Sciatic nerve (tissue), 2 donors: Measurements from ENCODE around the gene CCDC7. TPM values are rescaled to one million over a fixed set of nuclear protein-coding genes. Genes with fewer than 3 reads are reported as not detected.
A peak's percentile ranks its signal among the peaks of the same experiment; 100 is the strongest.
"Not testable (repeated sequence)": the region's sequence is repeated elsewhere in the genome, so short reads cannot be mapped to it uniquely, and the experiment has no call there.

Experiments used
- ATAC-seq: fragments of 200-7000 bp; cut with Tn5 transposase; one replicate; pipeline ENCODE4 v1.9.1; 2020; ENCODE audit warnings: mild to moderate bottlenecking, moderate library complexity
- DNase-seq: peaks from one replicate; pipeline ENCODE4 v3.0.0-alpha.2; 2020; ENCODE audit warnings: low spot score
- intact Hi-C: fragments of 100-400 bp; cut with DNase I; formaldehyde crosslinking; loops from one replicate; pipeline ENCODE4 v1.14.2; 2022
- total RNA-seq: library from RNA; stranded (reverse); fragmentation: NEBNext Ultra II Directional; extraction: Animal tissue kit (Norgen Biotek cat#: 25700); gene quantifications from one replicate; pipeline ENCODE4 v1.2.1, GENCODE V29; 2021
- donor health status: DM: no; HTN: no; CAD: no.
- donor health status: DM: no; HTN: no; CAD: no.

Gene CCDC7
- total RNA-seq, 1 donor from 2014 or later: 75.8 TPM

DNA sequence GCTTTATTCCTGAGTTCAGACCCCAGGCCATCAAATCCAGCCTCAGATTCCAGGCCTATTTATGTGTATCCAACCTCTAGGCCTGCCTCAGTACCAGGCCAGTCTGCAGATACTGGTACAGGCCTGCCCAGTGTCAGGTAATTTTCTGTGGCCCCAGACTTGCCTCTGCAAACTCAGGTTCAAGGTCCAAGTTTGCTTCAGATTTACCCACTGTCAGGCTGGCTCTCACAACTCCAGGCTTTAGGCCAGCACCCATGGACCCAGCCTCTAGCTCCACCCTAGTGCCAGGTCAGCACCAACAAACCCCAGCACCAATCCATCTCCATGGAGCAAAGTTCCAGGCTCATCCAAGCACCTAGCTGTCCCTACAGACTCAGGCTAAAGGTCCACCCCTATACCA, 342.4 kb downstream of the CCDC7 start:
- ATAC-seq (no peak), DNase-seq (no peak)
- intact Hi-C loops: no loop called here

GRCh38 chr10:32790483-32790882, 344.5 kb downstream of the CCDC7 start:
- intact Hi-C loops: no loop called here
- ATAC-seq: no peak

GRCh38 chr10:32793033-32793432, 347.1 kb downstream of the CCDC7 start:
- no peak for ATAC-seq
- no peak for DNase-seq
- intact Hi-C loops: no loop called here

More at GRCh38 chr10:32790483-32790882, 344.5 kb downstream of the CCDC7 start:
- DNase-seq: no peak

- DNase-seq (no peak), ATAC-seq (peak; percentile 52)
- intact Hi-C loops: loop anchor here (5.0 kb wide), 1 partner anchor 217 kb away; no protein-coding TSS in a partner anchor
These were observed 349.8 kb downstream of the CCDC7 start for GRCh38 chr10:32795598-32796183.

GRCh38 chr10:32797393-32797792, 351.5 kb downstream of the CCDC7 start:
- ATAC-seq, DNase-seq: not testable (repeated sequence)
- intact Hi-C loops: loop anchor here (5.0 kb wide), 1 partner anchor 215 kb away; no protein-coding TSS in a partner anchor

DNA sequence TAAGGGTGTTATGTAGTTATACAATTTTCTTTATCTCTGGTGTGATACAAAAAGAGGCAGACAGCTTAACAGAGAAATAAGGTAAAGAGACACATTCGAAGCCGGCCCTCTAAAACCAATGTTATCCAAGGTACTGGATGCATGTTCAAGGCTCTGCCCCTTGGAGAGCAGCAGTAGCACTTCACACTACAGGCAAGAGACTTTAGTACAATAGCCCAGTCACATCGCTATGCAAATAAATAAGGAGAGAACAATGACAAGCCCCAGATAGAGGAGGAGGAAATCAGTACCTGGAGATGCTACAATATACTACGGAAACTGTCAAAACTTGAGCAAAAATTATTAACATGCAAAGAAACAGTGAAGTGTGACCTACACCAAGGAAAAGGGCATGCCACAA, 401.0 kb downstream of the CCDC7 start:
- DNase-seq (no peak), ATAC-seq (no peak)
- intact Hi-C loops: no loop called here

DNA sequence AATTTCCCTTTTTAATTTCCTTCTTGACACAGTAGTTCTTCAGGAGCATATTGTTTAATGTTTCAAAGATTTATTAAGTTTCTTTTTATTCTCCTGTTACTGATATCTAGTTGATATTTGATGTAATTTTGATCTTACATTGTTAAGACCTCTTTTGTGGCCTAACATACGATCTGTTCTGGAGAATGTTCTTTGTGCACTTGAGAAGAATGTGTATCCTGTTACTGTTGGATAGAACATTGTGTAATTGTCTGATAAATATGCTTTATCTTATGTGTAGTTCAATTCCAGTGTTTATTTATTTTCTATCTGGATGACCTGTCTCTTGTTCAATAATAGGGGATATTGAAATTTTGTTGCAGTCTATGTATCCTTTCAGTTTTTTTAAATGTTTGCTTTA, 405.4 kb downstream of the CCDC7 start:
- ATAC-seq: no peak
- intact Hi-C loops: no loop called here
- no peak for DNase-seq

- intact Hi-C loops: no loop called here
- ATAC-seq (no peak), DNase-seq (no peak)
These were observed 408.5 kb downstream of the CCDC7 start for GRCh38 chr10:32854435-32854834.

- intact Hi-C loops: no loop called here
- DNase-seq (no peak), ATAC-seq (no peak)
These were observed 419.2 kb downstream of the CCDC7 start for GRCh38 chr10:32865170-32865569.

DNA sequence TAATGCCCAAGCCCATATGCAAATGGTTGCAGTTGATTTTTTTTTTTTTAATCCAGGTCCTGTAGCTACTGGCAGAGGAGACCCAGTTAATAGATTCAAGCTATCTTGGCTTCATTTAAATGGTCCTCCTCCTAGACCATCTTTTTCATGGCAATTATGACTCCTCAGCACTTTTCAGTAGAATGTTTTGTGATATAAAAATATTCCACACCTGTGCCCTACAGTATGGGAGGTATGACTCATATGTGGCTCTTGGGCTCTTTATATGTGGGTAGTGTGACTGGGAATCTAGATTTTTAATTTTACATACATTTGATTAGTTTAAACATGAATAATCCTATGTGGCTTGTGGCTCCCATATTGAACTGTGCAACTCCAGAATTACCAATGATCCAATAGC, 432.0 kb downstream of the CCDC7 start:
- no peak for ATAC-seq
- no peak for DNase-seq
- intact Hi-C loops: no loop called here

GRCh38 chr10:32878646-32879045, 432.7 kb downstream of the CCDC7 start:
- DNase-seq: no peak
- ATAC-seq: no peak
- intact Hi-C loops: no loop called here

GRCh38 chr10:32882076-32882475, 436.1 kb downstream of the CCDC7 start:
- no peak for DNase-seq
- intact Hi-C loops: no loop called here
- ATAC-seq: no peak

DNA sequence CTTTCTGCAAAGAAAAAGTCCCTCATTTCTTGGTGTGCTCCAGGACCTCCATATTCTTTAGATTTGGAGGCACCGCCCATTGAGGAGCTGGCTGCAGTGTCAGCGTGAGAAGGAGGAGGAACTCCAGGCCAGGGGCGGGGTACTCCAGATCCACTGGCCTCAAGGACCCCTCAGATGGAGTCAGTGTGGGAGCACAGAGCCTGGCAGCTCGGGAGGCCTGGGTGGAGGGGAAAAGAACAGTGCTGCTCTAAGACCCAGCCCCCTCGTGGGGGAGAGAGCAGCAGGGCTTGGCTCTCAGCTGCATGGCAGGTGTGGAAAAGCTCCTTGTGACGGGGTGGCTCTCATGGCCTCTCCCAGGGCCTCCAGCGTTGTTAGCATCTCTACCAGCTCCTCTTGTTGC, 441.5 kb downstream of the CCDC7 start:
- intact Hi-C loops: no loop called here
- DNase-seq (no peak), ATAC-seq (no peak)

DNA sequence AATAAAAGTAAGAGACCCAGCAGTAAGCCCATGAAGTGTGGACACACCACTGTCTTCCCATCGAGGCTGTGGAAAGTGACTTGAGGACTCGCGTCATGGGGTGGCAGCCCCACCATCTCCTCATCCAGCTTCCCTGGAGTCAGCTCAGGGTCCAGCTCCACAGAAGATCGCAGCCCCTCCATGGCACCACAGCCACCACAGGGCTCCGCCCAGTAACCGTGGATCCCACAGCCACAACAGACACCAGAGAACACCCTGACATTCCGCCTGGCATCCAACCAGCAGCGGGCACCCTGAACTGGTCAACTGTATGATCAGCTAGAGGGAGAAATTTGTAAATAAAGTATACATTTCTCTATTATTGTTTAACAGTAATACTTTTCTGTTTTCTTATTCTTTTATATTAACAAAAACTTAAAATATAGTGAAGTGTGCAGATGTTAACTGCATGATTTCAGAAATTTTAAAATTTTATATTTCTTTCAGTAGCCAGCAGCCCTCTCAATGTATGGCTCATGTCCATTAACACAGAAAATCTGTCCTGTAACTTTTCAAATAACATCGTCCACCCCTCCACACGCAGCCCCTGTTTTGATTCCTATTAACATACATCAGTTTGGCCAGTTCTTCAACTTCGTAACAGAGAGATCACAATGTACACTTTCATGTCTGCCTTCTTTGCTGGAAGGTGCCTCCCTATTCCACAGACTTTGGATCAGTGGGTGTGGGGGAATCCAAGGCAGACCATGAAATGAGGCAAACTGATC, 442.4 kb downstream of the CCDC7 start:
- intact Hi-C loops: no loop called here
- no peak for ATAC-seq
- no peak for DNase-seq

DNA sequence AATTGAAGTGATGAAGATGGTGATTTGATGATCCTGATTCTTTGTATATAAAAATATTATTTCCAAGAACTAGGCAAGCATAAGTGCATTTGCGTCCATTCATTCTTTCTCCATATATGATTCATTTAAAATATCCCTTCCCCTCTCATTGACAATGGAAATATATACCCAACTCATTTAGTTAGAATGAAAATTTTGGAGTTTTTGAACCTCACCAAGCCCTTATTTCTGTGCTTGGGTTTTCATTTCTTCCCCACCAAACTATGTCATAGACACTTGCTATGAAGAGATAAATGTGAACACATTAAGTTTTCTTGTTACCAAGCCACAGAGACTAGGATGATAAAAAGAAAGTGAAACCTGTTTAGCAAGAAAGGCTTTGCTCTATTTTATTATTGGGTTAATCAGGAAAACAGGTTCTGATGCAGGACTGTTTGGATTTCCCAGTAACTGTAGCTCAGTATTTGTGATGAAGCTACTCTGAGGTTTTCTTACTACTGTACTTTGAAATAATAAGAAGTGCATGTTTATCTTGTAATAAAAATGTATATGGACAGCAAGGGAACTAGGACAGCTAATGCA, 443.8 kb downstream of the CCDC7 start:
- no peak for DNase-seq
- no peak for ATAC-seq
- intact Hi-C loops: no loop called here

DNA sequence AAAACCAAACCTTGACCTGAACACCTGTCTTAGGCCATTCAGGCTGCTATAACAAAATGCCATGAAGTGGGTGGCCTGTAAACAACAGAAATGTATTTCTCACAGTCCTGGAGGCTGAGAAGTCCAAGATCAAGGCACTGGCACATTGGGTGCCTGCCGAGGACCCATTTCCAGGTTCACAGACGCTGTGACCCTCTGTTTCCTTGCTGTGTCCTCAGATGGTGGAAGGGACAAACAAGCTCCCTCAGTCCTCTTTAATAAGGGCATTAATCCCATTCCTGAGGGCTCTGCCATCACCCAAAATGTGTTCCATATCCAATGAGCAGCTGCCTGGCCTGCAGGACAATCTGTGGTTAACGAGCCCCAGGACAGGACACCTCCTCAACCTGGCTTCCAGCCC, 444.5 kb downstream of the CCDC7 start:
- no peak for DNase-seq
- intact Hi-C loops: no loop called here
- no peak for ATAC-seq

- intact Hi-C loops: no loop called here
- no peak for ATAC-seq
- DNase-seq: no peak
These were observed 445.3 kb downstream of the CCDC7 start for GRCh38 chr10:32891261-32891660.

- DNase-seq (no peak), ATAC-seq (no peak)
These were observed 447.5 kb downstream of the CCDC7 start for GRCh38 chr10:32893434-32893833.

GRCh38 chr10:32893916-32894664, 448.1 kb downstream of the CCDC7 start:
- DNase-seq: no peak
- no peak for ATAC-seq
- intact Hi-C loops: no loop called here

More at GRCh38 chr10:32893434-32893833, 447.5 kb downstream of the CCDC7 start:
- intact Hi-C loops: no loop called here
